ENCODE measurements around the gene MUSK. TPM values are rescaled to one million over a fixed set of nuclear protein-coding genes. Genes with fewer than 3 reads are reported as not detected.

Gene MUSK
- total RNA-seq, 2 experiments from 2014 or later: not detected

DNA sequence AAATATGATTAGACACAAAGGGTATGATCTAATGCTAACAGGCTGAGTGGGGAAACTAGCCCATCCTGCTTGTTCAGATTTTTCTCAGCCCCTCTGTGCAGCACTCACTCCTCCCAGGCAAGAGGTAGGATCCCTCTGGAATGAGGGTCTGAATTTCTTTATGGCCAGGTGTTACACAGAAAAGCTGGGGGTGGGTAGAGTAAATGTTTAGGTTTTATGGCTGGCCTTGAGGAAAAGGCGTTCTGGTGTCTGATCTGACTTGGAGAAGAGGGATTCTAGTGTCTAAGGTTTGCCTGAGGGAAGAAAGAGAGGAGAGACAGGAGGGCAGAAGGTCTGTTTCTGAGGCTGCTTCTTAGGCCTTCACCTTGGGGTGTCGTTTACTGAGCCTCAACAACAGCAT is 97.3 kb downstream of the MUSK start:
- POLR2A ChIA-PET: interaction anchor here (0.6 kb wide), 1 partner anchor 522 kb away, joined by 3 read pairs; no protein-coding TSS in a partner anchor
- intact Hi-C loops (cut with micrococcal nuclease): no loop called here

DNA sequence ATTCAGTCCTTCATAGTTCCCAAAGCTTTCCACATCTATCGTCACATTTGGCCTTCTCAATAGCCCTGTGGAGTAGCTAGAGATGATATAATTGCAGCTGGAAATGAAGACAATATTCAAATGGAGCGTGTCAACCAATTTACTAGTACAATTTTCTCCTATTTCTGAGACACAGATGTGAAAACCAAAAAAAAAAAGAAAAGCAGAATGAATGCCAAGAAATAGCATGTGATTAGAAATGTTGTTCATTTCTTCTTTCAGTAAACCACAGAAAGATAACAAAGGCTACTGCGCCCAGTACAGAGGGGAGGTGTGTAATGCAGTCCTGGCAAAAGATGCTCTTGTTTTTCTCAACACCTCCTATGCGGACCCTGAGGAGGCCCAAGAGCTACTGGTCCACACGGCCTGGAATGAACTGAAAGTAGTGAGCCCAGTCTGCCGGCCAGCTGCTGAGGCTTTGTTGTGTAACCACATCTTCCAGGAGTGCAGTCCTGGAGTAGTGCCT is 99.0 kb downstream of the MUSK start:
- H3K27ac Mint-ChIP-seq: no peak overlapping the region
- H3K9me3 Mint-ChIP-seq: no peaks in the 10 kb centered on the region
- no peaks in the 10 kb centered on the region for H3K4me1 Mint-ChIP-seq (ENCODE audit: low read depth)
- intact Hi-C loops (cut with micrococcal nuclease): no loop called here
- H3K36me3 Mint-ChIP-seq (ENCODE audit: low read depth): no peaks in the 10 kb centered on the region
- H3K27me3 Mint-ChIP-seq: no peaks in the 10 kb centered on the region
- DNase-seq (no peak), ATAC-seq (no peak)
- H3K4me3 Mint-ChIP-seq: no peak overlapping the region
- CTCF ChIA-PET: no interaction called here
- POLR2A ChIA-PET: no interaction called here
- TF ChIP-seq, protein P1, sequence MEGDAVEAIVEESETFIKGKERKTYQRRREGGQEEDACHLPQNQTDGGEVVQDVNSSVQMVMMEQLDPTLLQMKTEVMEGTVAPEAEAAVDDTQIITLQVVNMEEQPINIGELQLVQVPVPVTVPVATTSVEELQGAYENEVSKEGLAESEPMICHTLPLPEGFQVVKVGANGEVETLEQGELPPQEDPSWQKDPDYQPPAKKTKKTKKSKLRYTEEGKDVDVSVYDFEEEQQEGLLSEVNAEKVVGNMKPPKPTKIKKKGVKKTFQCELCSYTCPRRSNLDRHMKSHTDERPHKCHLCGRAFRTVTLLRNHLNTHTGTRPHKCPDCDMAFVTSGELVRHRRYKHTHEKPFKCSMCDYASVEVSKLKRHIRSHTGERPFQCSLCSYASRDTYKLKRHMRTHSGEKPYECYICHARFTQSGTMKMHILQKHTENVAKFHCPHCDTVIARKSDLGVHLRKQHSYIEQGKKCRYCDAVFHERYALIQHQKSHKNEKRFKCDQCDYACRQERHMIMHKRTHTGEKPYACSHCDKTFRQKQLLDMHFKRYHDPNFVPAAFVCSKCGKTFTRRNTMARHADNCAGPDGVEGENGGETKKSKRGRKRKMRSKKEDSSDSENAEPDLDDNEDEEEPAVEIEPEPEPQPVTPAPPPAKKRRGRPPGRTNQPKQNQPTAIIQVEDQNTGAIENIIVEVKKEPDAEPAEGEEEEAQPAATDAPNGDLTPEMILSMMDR (IDR thresholded peaks at IDR 0.05): no peak

More for the DNA sequence above, 97.3 kb downstream of the MUSK start:
- no peak overlapping the region for H3K4me3 Mint-ChIP-seq
- CTCF ChIA-PET: no interaction called here
- no peaks in the 10 kb centered on the region for H3K27me3 Mint-ChIP-seq
- H3K9me3 Mint-ChIP-seq: no peaks in the 10 kb centered on the region
- TF ChIP-seq, protein P1 (IDR thresholded peaks at IDR 0.05): no peak
- DNase-seq (no peak), ATAC-seq (no peak)
- no peak overlapping the region for H3K27ac Mint-ChIP-seq
- H3K36me3 Mint-ChIP-seq (ENCODE audit: low read depth): no peaks in the 10 kb centered on the region
- no peaks in the 10 kb centered on the region for H3K4me1 Mint-ChIP-seq (ENCODE audit: low read depth)

DNA sequence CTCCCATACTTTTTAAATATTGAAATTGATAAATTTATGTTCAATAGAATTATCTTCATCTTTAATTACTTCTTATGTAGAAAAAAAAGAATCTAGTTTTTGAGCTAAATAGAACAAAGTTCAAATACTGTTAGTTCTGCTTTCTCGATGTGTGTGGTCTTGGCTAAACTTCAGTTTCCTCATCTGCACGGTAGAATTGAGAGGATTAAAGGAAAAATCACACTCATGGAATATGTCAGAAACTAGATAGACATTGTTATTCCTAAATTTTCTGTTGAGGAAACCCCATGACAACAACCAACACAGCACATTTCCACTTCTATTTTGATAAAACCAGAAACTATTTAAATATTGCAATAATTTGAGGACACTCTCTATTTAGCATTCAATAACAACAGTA is 100.3 kb downstream of the MUSK start:
- intact Hi-C loops (cut with micrococcal nuclease): no loop called here
- Mint-ChIP-seq H3K27me3 (no peaks in the 10 kb centered on the region), H3K9me3 (no peaks in the 10 kb centered on the region), H3K27ac (no peak overlapping the region), H3K4me3 (no peak overlapping the region), H3K4me1 (ENCODE audit: low read depth) (no peaks in the 10 kb centered on the region), H3K36me3 (ENCODE audit: low read depth) (no peaks in the 10 kb centered on the region)
- DNase-seq (no peak), ATAC-seq (no peak)
- POLR2A ChIA-PET: no interaction called here
- CTCF ChIA-PET: no interaction called here
- TF ChIP-seq, protein P1 (IDR thresholded peaks at IDR 0.05): no peak

DNA sequence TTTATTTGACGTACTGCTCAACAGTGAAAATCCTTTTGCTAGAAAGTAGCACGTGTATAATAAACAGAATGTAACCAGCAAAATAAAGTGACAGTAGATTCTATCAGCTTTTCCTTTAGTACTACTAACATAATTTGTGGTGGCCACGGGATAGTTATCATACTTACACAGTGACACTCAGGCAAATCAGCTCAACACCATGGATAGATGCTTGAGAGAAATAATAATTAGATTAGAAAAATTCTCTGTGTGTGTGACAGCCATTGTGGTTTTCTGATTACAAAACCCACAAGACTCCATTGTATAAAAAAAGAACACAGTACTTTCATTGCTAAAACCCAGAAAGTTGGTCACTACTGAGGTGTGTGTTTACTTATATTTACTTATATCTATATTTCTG is 101.1 kb downstream of the MUSK start:
- Mint-ChIP-seq H3K9me3 (no peaks in the 10 kb centered on the region), H3K27ac (no peak overlapping the region), H3K4me1 (ENCODE audit: low read depth) (no peaks in the 10 kb centered on the region), H3K36me3 (ENCODE audit: low read depth) (no peaks in the 10 kb centered on the region), H3K27me3 (no peaks in the 10 kb centered on the region), H3K4me3 (no peak overlapping the region)
- ChIA-PET CTCF (no interaction called here), POLR2A (no interaction called here)
- TF ChIP-seq, protein P1 (IDR thresholded peaks at IDR 0.05): no peak
- intact Hi-C loops (cut with micrococcal nuclease): no loop called here
- ATAC-seq: no peak
- DNase-seq: no peak

DNA sequence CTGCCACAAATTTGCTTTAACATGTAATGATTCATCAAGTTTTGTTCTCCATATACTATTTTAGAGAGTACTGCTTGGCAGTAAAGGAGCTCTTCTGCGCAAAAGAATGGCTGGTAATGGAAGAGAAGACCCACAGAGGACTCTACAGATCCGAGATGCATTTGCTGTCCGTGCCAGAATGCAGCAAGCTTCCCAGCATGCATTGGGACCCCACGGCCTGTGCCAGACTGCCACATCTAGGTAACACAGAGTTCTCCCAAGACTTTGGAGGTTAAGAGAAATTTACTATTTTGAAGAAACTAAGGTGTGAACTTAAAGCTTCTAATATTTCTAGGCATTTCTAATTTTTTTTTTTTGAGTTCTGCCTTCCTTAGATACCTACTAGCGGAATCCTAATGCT is 107.1 kb downstream of the MUSK start:
- H3K27ac Mint-ChIP-seq: no peak overlapping the region
- no peaks in the 10 kb centered on the region for H3K9me3 Mint-ChIP-seq
- ChIA-PET CTCF (no interaction called here), POLR2A (no interaction called here)
- H3K4me3 Mint-ChIP-seq: no peak overlapping the region
- no peak for ATAC-seq
- TF ChIP-seq, protein P1 (IDR thresholded peaks at IDR 0.05): no peak
- H3K27me3 Mint-ChIP-seq: no peaks in the 10 kb centered on the region
- DNase-seq: no peak
- no peaks in the 10 kb centered on the region for H3K4me1 Mint-ChIP-seq (ENCODE audit: low read depth)
- H3K36me3 Mint-ChIP-seq (ENCODE audit: low read depth): no peaks in the 10 kb centered on the region
- intact Hi-C loops (cut with micrococcal nuclease): no loop called here

Measured in activated CD8-positive, alpha-beta T cell treated with anti-CD3 and anti-CD28 coated beads for 36 hours (primary cell).